WERI-Rb-1 (cell line): ENCODE data around the gene NKX2-3.

Experiments
- DNase-seq: peaks from one replicate; pipeline ENCODE4 v3.0.0-alpha.2; 2020
- H3K27ac ChIP-seq: fragments of 250-450 bp; sonication (Bioruptor Pico); 2 replicates; pipeline ENCODE4 v1.5.1; 2020; ENCODE audit warnings: mild to moderate bottlenecking, moderate library complexity
- H3K27me3 ChIP-seq: fragments of 250-450 bp; sonication (Bioruptor Pico); 2 replicates; pipeline ENCODE4 v1.5.1; 2021; ENCODE audit warnings: mild to moderate bottlenecking, low read depth, moderate library complexity; ENCODE audit not compliant: insufficient read depth, severe bottlenecking
- H3K36me3 ChIP-seq: fragments of 250-450 bp; sonication (Bioruptor Pico); 2 replicates; pipeline ENCODE4 v1.5.1; 2020; ENCODE audit warnings: mild to moderate bottlenecking, moderate library complexity
- H3K4me3 ChIP-seq: 2 replicates; pipeline ENCODE4 v1.5.1; 2011; ENCODE audit warnings: low read depth, mild to moderate bottlenecking, control low read depth, low read length
- H3K9me3 ChIP-seq: fragments of 250-450 bp; sonication (Bioruptor Pico); 2 replicates; pipeline ENCODE4 v1.5.1; 2021; ENCODE audit warnings: mild to moderate bottlenecking, moderate library complexity; ENCODE audit not compliant: severe bottlenecking
- CTCF ChIP-seq: IDR thresholded peaks from 2 replicates; pipeline ENCODE4 v1.5.1; 2011; ENCODE audit warnings: low read depth, mild to moderate bottlenecking, control low read depth, inconsistent platforms, low read length

NKX2-3 gene

GRCh38 chr10:99544322-99544721, 11.6 kb downstream of the NKX2-3 start:
- no peak overlapping the region for H3K27ac ChIP-seq
- DNase-seq, result no peak
- peaks cover 20% of the 10 kb centered on the region for H3K27me3 ChIP-seq
- no peak for TF ChIP-seq CTCF
- no peaks in the 10 kb centered on the region for H3K36me3 ChIP-seq
- no peaks in the 10 kb centered on the region for H3K9me3 ChIP-seq
- H3K4me3 ChIP-seq, result no peak overlapping the region

GRCh38 chr10:99548041-99548530, 15.3 kb downstream of the NKX2-3 start:
- DNase-seq, result peak; percentile 56
- no peaks in the 10 kb centered on the region for H3K27me3 ChIP-seq

GRCh38 chr10:99551158-99551557, 18.4 kb downstream of the NKX2-3 start:
- Histone ChIP-seq H3K9me3 (no peaks in the 10 kb centered on the region), H3K27ac (no peak overlapping the region), H3K4me3 (no peak overlapping the region), H3K36me3 (no peaks in the 10 kb centered on the region), H3K27me3 (no peaks in the 10 kb centered on the region)
- TF ChIP-seq CTCF, result no peak
- peak; percentile 66 for DNase-seq

More at GRCh38 chr10:99548041-99548530, 15.3 kb downstream of the NKX2-3 start:
- no peak overlapping the region for H3K4me3 ChIP-seq
- H3K36me3 ChIP-seq, result no peaks in the 10 kb centered on the region
- peak; percentile 81 for TF ChIP-seq CTCF
- no peaks in the 10 kb centered on the region for H3K9me3 ChIP-seq
- no peak overlapping the region for H3K27ac ChIP-seq

- H3K27me3 ChIP-seq, result no peaks in the 10 kb centered on the region
- H3K4me3 ChIP-seq, result no peak overlapping the region
- H3K36me3 ChIP-seq, result no peaks in the 10 kb centered on the region
- H3K9me3 ChIP-seq, result no peaks in the 10 kb centered on the region
- no peak overlapping the region for H3K27ac ChIP-seq
- no peak for TF ChIP-seq CTCF
- DNase-seq, result no peak
Measured at GRCh38 chr10:99551616-99552015, 18.9 kb downstream of the NKX2-3 start.

- no peak for DNase-seq
- no peaks in the 10 kb centered on the region for H3K36me3 ChIP-seq
- no peak overlapping the region for H3K4me3 ChIP-seq
- H3K27me3 ChIP-seq, result no peaks in the 10 kb centered on the region
- no peaks in the 10 kb centered on the region for H3K9me3 ChIP-seq
- TF ChIP-seq CTCF, result no peak
- no peak overlapping the region for H3K27ac ChIP-seq
Measured at GRCh38 chr10:99555371-99555770, 22.6 kb downstream of the NKX2-3 start.

- Histone ChIP-seq H3K4me3 (no peak overlapping the region), H3K27me3 (no peaks in the 10 kb centered on the region), H3K36me3 (no peaks in the 10 kb centered on the region), H3K27ac (no peak overlapping the region), H3K9me3 (no peaks in the 10 kb centered on the region)
- DNase-seq, result no peak
- TF ChIP-seq CTCF, result no peak
Measured at GRCh38 chr10:99555825-99556523, 23.2 kb downstream of the NKX2-3 start.
